Activated CD4-positive, alpha-beta T cell treated with anti-CD3 and anti-CD28 coated beads, Interleukin-10, Interleukin-2, amounts not matched to agents 100 ng/mL and 50 ng/mL, durations not matched to agents 16 hours and 8 hours (primary cell): ENCODE measurements around the gene STEAP3.
"Not testable (repeated sequence)": the region's sequence is repeated elsewhere in the genome, so short reads cannot be mapped to it uniquely, and the experiment has no call there.

Source experiments
- DNase-seq: peaks from one replicate; pipeline ENCODE4 v3.0.0-alpha.2; 2020

STEAP3 gene

DNA sequence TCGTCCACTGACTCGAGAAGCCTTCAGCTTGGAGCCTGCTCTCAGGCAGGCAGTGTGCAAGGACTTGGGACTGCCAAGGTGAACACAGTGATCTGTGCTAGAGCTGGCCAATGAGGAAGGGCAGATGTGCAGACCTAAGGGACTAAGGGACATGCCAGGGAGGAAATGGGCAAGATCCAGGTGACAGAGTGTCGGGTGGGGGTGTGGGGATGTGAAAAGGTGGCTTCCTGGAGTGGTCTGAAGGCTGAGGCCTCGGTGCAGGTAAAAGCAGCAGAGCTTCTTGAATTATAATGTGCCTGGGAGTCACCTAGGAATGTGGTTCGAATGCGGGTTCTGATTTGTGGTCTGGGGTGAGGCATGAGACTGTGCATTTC lies 42.0 kb downstream of the STEAP3 start:
- DNase-seq: no peak

DNA sequence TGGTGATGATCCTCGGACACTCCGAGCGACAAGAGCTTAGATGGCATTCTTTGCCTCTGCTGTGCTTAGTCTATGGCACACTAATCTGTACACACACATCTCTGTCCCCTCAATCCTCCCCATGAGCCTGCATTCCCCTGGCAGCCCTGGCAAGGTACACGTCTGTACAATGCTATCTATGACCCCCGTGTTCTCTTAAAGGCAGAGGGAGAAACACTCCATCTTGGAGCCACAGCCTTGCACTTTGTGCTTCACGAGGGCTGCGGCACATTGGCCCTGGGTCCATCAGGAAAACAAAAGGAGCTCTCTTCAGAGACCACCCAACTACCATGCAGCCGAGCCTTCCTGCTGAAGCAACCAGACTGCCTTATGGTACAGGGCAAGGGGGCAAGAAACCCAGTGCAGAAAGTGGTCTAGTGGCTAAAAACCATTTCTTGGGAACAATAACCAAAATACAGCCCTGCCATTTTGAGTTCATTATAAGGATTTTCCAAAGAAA lies 42.5 kb downstream of the STEAP3 start:
- DNase-seq: no peak

DNA sequence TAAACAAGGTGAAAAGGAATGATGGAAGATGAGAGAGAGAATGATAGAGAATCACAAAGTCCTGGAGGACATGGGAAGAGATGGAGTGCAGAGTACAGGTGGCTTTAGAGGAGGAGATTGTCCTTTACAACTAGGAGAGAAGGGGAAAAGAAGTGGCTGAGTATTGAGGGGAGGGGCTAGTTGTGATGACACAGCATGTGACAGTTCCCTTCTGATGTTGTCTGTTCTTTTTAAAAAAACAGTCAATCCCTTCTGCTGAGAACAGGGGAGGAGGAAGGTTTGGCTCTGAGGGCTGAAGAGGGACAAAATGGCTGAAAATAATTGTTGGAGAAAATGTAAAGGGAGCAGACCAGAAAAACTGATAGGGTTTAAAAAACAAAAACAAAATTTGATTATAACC lies 44.0 kb downstream of the STEAP3 start:
- no peak for DNase-seq

DNA sequence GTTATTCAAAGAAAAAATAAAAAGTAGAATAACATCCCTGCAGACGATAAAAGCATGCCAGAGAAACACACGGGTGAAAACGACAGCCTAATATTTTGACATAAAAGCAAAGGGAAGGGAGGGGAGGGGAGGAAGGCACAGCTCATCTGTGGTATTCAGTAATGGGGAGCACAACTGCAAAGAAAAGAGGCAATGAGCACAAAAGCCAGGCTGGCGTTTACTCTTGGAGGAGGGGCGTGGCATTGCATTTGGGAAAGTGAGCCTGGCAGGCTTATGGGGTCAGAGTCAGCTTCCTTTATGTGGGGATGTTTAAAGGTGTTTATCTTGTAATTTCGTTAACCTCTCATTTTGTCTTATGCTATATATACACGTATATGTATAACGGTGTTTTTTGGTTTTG lies 53.2 kb downstream of the STEAP3 start:
- no peak for DNase-seq

DNA sequence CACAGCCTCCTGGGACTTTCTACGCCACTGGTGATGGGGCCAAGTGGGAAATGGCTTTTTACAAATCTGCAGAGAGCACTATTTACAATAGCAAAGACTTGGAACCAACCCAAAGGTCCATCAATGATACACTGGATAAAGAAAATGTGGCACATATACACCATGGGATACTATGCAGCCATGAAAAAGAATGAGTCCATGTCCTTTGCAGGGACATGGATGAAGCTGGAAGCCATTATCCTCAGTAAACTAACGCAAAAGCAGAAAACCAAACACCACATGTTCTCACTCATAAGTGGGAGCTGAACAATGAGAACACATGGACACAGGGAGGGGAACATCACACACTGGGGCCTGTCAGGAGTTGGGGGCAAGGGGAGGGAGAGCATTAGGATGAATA lies 54.8 kb downstream of the STEAP3 start:
- not testable (repeated sequence) for DNase-seq

DNA sequence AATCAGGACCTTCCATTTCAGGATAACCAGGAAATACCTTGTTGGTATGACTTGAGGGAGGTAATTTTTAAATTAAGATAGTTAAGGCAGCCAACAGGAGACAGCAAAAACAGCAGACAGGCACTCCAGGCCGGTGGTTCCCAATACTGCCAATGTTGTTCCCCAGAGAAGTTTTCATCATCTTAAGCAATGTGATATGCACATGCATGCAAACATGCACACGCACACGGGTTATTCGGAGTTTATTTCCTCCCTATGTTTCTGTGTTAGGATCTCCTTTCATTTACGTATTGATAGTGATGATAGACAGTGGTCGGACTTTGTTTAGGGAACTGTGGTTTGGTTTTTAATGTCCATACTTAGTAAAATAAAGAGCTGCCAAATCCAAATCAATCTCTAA lies 55.3 kb downstream of the STEAP3 start:
- no peak for DNase-seq

DNA sequence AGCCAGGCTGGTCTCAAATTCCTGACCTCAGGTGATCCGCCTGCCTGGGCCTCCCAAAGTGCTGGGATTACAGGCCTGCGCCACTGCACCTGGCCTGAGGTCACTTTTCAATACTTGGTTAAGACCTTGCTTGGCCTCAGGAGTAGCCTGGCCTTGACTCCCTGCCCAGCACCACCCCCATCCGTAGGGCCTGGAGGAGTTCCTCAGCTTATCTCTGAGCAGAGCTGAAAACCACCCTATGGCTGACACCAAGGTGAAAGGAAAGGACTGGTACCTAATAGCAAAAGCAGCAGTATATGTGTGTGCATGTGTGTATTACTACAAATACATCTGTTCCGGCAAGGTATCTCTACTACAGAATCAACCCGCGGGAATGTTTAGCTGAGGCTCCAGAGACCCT lies 56.0 kb downstream of the STEAP3 start:
- no peak for DNase-seq

DNA sequence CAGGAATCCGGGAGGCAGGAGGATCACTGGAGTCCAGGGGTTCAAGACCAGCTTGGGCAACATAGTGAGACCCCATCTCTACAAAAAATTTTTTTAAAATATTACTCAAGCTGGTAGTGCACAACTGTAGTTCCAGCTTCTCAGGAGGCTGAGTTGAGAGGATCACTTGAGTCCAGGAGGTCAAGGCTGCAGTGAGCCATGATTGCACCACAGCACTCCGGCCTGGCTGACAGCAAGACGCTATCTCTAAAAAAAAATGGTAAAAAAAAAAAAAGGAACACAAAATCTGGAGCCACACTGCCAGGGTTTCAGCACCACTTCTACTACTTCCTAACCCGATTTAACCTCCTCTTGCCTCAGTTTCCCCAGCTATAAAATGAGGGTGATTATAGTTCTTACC lies 57.0 kb downstream of the STEAP3 start:
- DNase-seq: no peak

DNA sequence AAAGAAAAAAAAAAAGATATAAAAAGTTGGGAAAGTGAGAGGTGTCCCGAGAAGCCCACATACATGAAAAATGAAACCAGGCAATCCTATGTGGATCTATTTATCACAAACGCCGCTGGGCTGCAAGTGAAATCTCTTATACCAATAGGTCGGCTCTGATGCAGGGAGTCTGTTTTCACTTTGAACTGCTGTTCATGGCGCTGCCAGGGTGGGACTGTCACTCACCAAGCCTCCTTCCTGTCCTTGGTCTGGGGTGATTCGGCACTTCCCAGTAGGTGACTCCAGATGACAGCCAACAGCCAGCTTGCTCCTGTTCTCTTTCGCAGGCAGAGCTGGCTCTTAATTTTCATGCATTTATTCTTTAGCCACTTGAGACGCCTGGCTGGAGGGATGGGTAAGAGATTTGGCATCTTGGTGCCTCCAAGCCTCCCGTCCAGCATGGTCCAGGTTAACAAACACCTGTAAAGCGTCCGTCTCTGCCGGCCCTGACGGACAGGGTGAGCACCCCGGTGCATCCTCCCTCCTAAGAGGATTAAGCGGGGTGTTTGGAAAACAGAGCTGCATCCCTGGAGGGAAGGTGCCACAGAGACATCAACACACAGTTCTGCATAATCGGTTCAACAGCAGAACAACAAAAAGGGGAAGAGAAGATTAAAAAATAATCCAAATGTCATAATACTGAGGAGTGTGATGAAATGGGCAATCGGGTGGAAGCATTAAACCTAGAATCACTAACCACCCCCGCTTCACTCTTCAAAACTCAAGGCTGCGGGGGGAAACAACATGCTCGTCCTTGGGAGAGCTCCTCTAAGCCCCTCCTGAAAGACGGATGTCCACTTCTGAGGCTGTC lies 58.7 kb downstream of the STEAP3 start:
- no peak for DNase-seq

DNA sequence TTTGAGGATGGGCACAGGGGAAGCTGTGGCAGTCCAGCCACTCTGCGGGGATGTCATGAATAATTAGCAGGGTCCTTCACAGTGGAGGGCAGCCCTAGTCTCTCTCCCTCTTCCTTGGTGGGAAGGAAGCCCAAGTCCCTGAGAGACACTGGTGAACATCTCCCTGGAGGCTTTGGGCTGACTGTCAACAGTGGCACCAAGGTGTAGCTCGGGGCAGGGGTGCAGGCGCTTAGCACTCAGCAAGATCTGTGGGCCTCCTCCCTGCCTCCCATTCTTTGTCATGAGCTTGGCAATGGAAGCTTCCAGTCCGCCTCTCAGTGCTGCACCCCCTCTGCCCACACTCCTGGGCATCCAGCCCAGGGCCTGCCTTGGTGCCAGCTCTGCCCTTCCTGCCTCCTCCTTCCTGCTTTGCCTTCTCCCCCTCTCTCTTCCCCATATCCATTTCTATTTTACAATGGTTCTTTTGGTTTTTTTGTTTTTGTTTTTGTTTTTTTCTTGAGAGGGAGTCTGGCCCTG lies 59.4 kb downstream of the STEAP3 start:
- no peak for DNase-seq

DNA sequence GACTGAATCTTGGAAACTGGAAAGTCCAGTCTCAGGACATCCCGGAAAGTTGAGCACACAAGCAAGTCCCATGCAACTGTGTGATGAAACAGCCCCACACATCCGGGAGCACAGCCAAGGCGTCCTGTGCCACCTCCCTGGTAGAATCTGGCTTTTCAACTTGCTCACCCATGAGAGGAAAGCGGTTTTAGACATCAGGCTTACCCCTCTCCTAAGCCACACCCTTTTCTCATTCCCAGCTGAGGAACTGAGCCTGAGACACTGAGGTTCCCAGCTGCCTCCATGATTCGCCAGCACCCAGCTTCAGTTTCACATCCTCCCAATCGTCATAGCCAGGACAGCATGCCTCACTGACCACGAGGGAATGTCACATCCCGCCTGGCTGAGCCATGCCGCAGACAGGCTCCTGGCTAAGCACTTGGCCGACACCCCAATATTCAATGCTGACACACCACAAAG lies 60.3 kb downstream of the STEAP3 start:
- no peak for DNase-seq

DNA sequence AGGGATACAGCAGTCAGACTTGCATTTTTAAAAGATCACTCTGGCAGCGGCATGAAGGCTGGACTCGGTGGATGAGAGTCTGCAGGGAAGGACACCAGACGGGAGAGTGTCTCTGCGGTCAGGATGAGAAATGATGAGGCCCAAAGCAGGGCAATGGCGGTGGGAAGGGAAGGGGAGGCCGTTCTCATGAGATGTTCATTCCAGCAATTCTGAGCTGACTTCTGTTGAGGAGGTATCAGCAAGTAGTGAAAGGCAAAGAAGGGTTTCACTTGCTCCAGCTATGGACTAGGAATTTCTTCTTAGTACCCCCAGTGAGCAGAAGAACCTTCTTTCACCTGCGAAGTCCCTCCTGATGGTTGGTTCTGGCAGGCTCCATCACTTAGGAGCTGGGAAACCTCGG lies 63.0 kb downstream of the STEAP3 start:
- DNase-seq: no peak

DNA sequence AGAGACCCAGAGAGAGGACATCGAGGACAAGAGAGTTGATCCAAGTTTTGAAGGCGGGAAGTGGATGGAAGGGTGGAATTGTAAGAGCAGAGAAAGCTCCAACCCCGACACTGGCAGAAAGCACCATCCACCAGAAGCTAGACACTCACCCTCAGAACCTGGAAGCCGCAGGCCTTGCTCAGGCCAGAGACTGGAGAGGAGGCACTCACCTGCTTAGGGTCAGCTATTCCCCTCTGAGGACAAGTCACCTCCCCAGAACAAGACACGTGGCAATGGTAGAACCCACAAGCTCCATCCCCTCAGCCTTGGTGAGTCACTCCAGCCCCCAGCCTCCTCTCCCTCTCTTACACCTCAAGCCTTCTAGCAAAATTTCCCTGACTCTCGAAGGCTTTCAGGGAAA lies 64.9 kb downstream of the STEAP3 start:
- DNase-seq: no peak

DNA sequence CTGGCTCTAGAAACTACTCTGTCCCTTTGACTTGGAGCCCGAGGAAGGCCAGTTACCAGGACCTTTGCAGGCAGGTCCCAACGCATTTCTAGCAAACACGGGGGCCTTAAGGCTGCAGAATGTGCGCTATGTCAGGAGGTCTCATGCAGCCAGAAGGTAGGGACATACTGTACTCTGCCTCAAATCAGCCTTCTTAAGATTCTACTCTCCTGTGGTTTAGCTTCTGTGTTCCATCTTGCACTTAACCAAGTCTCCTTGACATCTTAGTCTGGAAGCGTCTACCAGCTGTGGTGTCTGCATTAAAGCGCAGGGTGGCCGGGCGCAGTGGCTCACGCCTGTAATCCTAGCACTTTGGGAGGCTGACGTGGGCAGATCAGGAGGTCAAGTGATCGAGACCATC lies 65.5 kb downstream of the STEAP3 start:
- DNase-seq: no peak

DNA sequence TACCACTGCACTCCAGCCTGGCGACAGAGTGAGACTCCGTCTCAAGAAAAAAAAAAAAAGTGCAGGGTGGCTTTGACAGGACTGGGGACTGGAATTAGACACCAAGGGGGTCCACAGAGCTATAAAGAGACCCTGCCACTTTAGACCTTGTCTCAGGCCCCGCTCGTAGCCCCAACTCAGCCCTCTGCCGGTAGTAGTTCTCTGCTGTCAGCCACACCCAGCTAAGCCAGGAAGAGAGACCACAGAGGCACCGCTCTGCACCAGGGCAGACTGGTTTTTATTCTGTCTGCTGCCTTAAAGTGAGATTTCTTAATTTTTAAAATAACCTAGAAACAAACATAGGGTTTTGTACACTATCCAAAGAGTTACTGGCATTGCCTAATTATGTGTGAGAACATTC lies 66.0 kb downstream of the STEAP3 start:
- DNase-seq: no peak

DNA sequence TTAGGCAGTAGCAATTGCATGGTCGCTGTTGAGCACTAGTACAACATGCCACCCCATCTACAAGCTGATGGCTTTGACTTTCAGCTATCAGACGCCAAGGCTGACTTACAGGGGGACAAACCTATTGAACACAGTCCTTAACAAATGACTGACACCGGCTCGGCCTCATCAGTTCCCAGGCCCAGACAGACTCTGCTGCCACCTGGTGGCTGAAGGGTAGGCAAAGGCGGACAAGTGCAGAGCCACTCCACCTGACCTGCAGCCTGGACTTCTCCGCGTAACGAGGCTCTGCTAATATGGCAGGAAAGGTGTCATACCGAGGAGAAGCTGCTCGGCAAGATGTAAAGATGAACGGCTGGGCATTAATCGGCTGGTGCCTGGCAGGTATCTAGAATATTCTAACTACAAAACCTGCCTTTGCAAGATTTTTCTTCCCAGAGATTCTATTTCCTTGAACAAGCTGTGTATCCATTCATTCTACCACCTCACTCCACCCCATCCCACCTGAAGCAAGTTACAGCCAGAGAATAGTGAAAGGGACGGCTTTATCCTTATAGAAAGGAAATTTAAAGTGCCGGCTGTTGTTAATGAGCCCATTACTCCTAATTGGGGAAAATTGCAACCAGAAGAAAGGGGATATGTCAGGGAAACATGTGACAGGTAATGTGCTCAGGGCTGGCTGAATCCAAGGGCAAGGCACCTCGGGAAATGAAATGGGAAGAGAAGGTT lies 67.4 kb downstream of the STEAP3 start:
- peak; percentile 73 for DNase-seq

DNA sequence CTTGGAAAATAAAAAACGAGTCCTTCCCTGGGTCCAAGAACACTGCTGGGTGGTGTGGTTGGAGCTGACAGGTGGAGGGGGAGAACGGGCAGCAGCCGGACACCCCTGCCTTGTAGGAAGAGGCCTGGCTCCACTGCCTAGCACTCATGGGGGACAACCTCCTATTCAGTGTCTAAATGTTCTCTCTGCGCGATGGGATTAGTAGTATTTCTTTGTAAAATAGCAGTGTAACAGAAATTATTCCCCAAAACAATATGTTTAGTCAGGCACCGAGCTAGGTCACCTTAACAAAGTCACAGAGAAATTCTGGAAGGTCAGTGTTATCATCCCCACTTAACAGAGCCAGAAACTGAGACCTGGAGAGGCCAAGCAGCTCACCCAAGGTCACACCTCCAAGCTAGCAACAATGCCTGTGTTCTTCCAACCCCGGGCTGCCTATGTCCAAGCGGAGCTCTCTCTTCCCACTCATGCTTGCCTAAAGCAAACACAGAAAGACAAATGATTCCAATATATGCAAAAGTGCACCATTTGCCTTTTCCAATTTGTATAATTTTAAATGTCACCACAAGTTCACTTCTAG lies 68.0 kb downstream of the STEAP3 start:
- DNase-seq: no peak

DNA sequence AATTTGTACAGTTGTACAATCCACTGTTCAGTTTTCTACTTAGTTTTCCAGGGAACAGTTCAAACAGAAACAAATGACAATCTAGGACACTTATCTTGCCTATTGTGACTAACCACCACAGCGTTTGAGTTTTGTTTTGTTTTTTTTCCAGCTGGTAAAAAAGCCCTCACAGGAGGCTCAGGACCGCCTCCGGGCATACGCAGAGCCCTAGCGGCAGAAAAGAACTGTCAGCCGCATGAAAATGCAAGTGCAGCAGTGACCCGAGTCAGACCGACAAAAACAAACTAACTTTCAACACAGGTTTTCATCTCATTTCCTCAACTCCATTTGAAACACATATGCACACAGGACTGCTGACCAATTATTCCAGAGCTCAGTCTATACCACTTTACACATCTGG lies 68.6 kb downstream of the STEAP3 start:
- DNase-seq: no peak

DNA sequence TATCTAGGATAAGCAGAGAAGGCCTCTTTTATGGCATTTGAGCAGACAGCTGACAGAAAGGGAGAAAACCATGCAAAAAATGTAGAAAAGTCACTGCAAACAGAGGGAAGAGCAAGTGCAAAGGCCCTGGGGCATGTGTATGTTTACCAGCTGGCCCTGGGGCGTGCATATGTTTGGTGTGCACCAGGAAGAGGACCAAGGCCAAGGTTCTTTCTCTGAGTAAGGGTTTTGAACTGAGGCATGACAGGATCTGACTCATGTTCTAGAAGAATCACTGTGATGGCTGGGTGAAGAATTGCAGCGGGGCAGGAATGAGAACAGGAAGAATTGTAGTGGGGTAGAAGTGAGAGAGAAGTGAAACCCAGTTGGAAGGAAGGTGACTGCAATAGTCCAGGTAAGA lies 69.6 kb downstream of the STEAP3 start:
- DNase-seq: no peak

DNA sequence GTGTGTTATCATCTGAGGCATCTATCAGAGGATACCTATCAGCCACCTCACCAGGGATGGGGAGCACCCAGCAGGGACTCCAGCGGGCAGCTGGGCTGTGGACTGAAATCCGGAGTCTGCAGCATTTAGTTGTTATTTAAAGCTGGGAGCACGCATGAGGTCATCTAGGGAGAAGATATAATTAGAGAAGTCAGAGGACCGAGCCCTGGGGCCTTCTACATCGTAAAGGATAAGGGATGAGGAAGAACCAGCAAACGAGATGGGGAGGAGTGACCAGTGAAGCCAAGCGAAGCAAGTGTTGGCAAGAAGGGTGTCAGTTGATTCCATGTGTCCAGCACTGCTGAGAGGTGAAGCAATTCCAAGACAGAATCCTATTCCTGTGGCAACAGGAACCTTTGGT lies 70.3 kb downstream of the STEAP3 start:
- no peak for DNase-seq

DNA sequence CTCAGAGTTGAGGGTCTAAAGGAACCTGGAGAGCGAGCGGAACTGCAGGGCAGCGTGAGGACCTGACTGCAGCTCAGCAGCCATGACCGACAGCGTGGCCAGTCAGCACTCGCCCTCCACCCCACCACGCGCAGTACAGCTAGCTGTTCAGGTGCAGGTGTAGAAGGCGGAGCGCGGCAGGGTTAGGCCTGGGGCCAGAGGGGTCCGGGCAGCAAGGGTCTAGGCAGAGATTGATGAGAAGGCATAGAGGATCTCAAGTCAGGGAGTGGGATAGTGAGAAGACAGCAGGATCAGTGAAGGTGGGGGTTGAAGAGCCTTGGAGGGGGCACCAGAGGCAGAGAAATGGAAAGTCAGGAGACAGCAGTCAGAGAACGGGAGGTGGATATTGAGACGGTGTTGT lies 71.0 kb downstream of the STEAP3 start:
- DNase-seq: no peak

DNA sequence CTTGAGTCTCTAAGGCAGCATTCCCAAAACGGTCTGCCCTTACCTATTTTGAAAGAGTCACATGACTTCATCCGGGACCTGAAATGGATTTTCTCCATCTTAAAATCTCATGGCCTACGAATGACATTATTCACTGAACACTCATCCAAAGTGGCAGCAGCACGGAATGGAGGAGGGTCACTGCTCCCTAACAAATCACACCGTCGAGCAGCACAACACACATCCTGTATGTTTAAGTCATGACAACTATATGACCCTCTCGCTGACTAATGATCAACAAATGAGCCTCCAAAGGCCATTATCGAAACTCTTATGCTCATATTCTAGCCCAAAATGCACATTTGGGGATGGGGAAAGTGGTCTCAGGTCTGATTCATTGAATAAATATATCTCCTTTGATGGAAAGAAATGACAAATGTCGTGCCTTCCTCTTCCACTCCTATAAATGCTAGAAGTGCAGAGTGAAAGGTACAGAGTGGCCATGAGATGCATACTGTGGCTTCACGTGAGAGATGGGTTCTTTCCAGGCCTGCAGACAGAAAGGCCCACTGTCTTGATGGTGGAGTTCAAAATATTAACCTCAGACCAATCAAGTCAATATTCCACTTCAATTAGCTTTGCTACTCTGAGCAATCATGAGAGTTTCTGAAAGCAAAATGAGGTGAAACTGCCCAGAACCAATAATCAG lies 72.2 kb downstream of the STEAP3 start:
- DNase-seq: no peak

DNA sequence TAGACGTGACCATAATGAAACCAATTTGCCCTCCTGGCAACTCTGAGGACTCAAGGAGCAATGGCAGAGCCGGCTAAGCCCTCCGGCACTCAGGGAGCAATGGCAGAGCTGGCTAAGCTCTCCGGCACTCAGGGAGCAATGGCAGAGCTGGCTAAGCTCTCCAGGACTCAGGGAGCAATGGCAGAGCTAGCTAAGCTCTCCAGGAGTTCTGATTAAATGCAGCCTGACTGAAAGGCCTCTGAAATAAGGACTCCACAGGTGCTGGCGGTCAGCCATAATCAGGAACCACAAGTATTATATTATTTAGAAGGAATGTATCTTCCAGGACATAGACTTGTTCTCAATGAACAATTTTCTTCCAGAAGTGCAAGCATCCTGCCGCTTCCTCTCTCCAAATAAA lies 77.8 kb downstream of the STEAP3 start:
- no peak for DNase-seq
